GM23248 (cell line): ENCODE results near the gene MLLT6. TPM values are rescaled to one million over a fixed set of nuclear protein-coding genes. Genes with fewer than 3 reads are reported as not detected.

Source experiments
- DNase-seq: peaks from one replicate; pipeline ENCODE4 v3.0.0-alpha.2; 2015
- H2AFZ ChIP-seq: fragments of 200-600 bp; sonication (generic); 2 replicates; pipeline ENCODE4 v1.6.1; 2016; ENCODE audit warnings: antibody characterized with exemption
- H3F3A ChIP-seq: fragments of 200-600 bp; sonication (generic); 2 replicates; pipeline ENCODE4 v1.6.1; 2016; ENCODE audit warnings: mild to moderate bottlenecking, antibody characterized with exemption, mixed run types; ENCODE audit not compliant: insufficient read depth
- H3K27ac ChIP-seq: fragments of 200-600 bp; sonication (generic); 2 replicates; pipeline ENCODE4 v1.5.1; 2016; ENCODE audit warnings: mild to moderate bottlenecking
- H3K27me3 ChIP-seq: fragments of 200-600 bp; sonication (generic); replicated peaks from 2 replicates; pipeline ENCODE4 v1.6.1; 2016; ENCODE audit warnings: mild to moderate bottlenecking; ENCODE audit not compliant: insufficient read depth
- H3K36me3 ChIP-seq: fragments of 200-600 bp; sonication (generic); 2 replicates; pipeline ENCODE4 v1.6.1; 2016; ENCODE audit warnings: low read depth, mild to moderate bottlenecking
- H3K4me1 ChIP-seq: fragments of 200-600 bp; sonication (generic); 2 replicates; pipeline ENCODE4 v1.6.1; 2016; ENCODE audit warnings: mild to moderate bottlenecking; ENCODE audit not compliant: insufficient read depth
- H3K4me2 ChIP-seq: fragments of 200-600 bp; sonication (generic); one replicate; pipeline ENCODE4 v1.6.1; 2016; ENCODE audit warnings: mild to moderate bottlenecking; ENCODE audit not compliant: unreplicated experiment
- H3K4me3 ChIP-seq: fragments of 200-600 bp; sonication (generic); 2 replicates; pipeline ENCODE4 v1.5.1; 2016; ENCODE audit warnings: mild to moderate bottlenecking
- H3K79me2 ChIP-seq: fragments of 200-600 bp; sonication (generic); 2 replicates; pipeline ENCODE4 v1.6.1; 2016; ENCODE audit warnings: mild to moderate bottlenecking; ENCODE audit not compliant: insufficient read depth
- H3K9ac ChIP-seq: fragments of 200-600 bp; sonication (generic); 2 replicates; pipeline ENCODE4 v1.6.1; 2016; ENCODE audit warnings: mild to moderate bottlenecking
- H3K9me2 ChIP-seq: fragments of 200-600 bp; sonication (generic); 2 replicates; pipeline ENCODE4 v1.6.1; 2016; ENCODE audit warnings: mixed run types, mild to moderate bottlenecking, moderate library complexity; ENCODE audit not compliant: insufficient read depth
- H3K9me3 ChIP-seq: fragments of 200-600 bp; sonication (generic); one replicate; pipeline ENCODE4 v1.6.1; 2017; ENCODE audit warnings: low read depth
- H4K20me1 ChIP-seq: fragments of 200-600 bp; sonication (generic); 2 replicates; pipeline ENCODE4 v1.6.0; 2016; ENCODE audit not compliant: insufficient read depth
- EZH2 ChIP-seq: fragments of 200-600 bp; sonication (generic); IDR thresholded peaks from 2 replicates; pipeline ENCODE4 v1.6.1; 2018; ENCODE audit warnings: antibody characterized with exemption, mild to moderate bottlenecking; ENCODE audit not compliant: insufficient read depth, poor library complexity, severe bottlenecking
- EZH2phosphoT487 ChIP-seq: fragments of 200-600 bp; sonication (generic); IDR thresholded peaks from 2 replicates; pipeline ENCODE4 v1.6.1; 2018; ENCODE audit warnings: antibody characterized with exemption, moderate library complexity, mild to moderate bottlenecking, low read depth; ENCODE audit not compliant: insufficient read depth
- WGBS, 2 experiments: methylation state at CpG; one replicate each; pipeline ENCODE4 v1.1.6; 2015 to 2017; ENCODE audit warnings: low lambda C conversion rate in 2 of 2, low coverage in 1 of 2; ENCODE audit errors: missing lambda C conversion rate in 2 of 2; 5-methylcytosine and 5-hydroxymethylcytosine counted together
- in situ Hi-C: fragments of 300-500 bp; cut with MboI; formaldehyde crosslinking; loops from 2 replicates; pipeline ENCODE4 v1.15.0; 2020
- polyA plus RNA-seq: library from polyadenylated mRNA; unstranded; fragments of >200 nt; fragmentation: Nextera tagmentation; extraction: Ambion mirVana; gene quantifications from 2 replicates; pipeline ENCODE4 v1.2.1, GENCODE V29; 2016
- total RNA-seq: library from RNA; depleted of rRNA; stranded (reverse); fragments of >200 nt; shearing (Covaris generic); gene quantifications from 2 replicates; pipeline ENCODE4 v1.2.3, GENCODE V29; 2014

Gene MLLT6
- total and polyA plus RNA-seq, 2 experiments from 2014 or later = 3.1 to 18.9 TPM

GRCh38 chr17:38674014-38674748 is 30.9 kb upstream of the MLLT6 start:
- in situ Hi-C loops = no loop called here
- peak; percentile 68 for TF ChIP-seq EZH2
- no peak for TF ChIP-seq EZH2phosphoT487
- Histone ChIP-seq H3K4me3 (peak overlapping the region; percentile 74), H3K9ac (peak overlapping the region; percentile 74), H4K20me1 (no peaks in the 10 kb centered on the region), H2AFZ (peak overlapping the region; percentile 78), H3K27me3 (peaks cover 11% of the 10 kb centered on the region; the same call in 1 of the 2 replicates), H3K36me3 (no peaks in the 10 kb centered on the region), H3K27ac (no peak overlapping the region), H3F3A (peaks cover 11% of the 10 kb centered on the region; the same call in 1 of the 2 replicates), H3K4me2 (peak overlapping the region; percentile 74), H3K79me2 (no peaks in the 10 kb centered on the region), H3K9me2 (no peaks in the 10 kb centered on the region), H3K4me1 (0 out of 2 replicates have a peak, but pooled peaks cover 3% of the 10 kb centered on the region), H3K9me3 (no peaks in the 10 kb centered on the region)
- DNase-seq = peak; percentile 59
- WGBS, 2 experiments = 1 to 2% methylated on average over 30 to 61 of the region's 85 CpGs

GRCh38 chr17:38674749-38675615 is 30.1 kb upstream of the MLLT6 start, which contains the start of gene EPOP:
EPOP (minus strand) TSS chr17:38674957; CDS start chr17:38674495, 462 bp downstream.
- H3K36me3 ChIP-seq = no peaks in the 10 kb centered on the region
- WGBS, 2 experiments = 5 to 6% methylated on average over 44 to 61 of the region's 80 CpGs
- H4K20me1 ChIP-seq = no peaks in the 10 kb centered on the region
- no peak for TF ChIP-seq EZH2phosphoT487
- no peak for TF ChIP-seq EZH2
- peak within 1 kb of the TSS; percentile 74 for H3K4me3 ChIP-seq
- DNase-seq = peak; percentile 89
- no peaks in the 10 kb centered on the region for H3K9me3 ChIP-seq
- peak within 1 kb of the TSS; percentile 78 for H2AFZ ChIP-seq
- peak within 1 kb of the TSS; percentile 74 for H3K4me2 ChIP-seq
- H3K9me2 ChIP-seq = no peaks in the 10 kb centered on the region
- H3K9ac ChIP-seq = peak within 1 kb of the TSS; percentile 74
- H3K27ac ChIP-seq = no peak within 1 kb of the TSS
- H3F3A ChIP-seq = peaks cover 11% of the 10 kb centered on the region; the same call in 1 of the 2 replicates
- 0 out of 2 replicates have a peak, but pooled peaks cover 4% of the 10 kb centered on the region for H3K27me3 ChIP-seq
- 0 out of 2 replicates have a peak, but pooled peaks cover 3% of the 10 kb centered on the region for H3K4me1 ChIP-seq
- H3K79me2 ChIP-seq = no peaks in the 10 kb centered on the region
- in situ Hi-C loops = no loop called here

GRCh38 chr17:38676706-38677504 is 28.2 kb upstream of the MLLT6 start:
- Histone ChIP-seq H3K9ac (0 out of 2 replicates have a peak overlapping the region, but pooled peaks have one; percentile 22), H3F3A (peaks cover 11% of the 10 kb centered on the region; the same call in 1 of the 2 replicates), H3K4me1 (0 out of 2 replicates have a peak, but pooled peaks cover 3% of the 10 kb centered on the region), H3K9me3 (no peaks in the 10 kb centered on the region), H3K9me2 (no peaks in the 10 kb centered on the region), H2AFZ (peak overlapping the region; percentile 88), H3K79me2 (no peaks in the 10 kb centered on the region), H3K27ac (no peak overlapping the region), H3K27me3 (no peaks in the 10 kb centered on the region), H3K4me3 (no peak overlapping the region), H3K36me3 (no peaks in the 10 kb centered on the region), H4K20me1 (no peaks in the 10 kb centered on the region), H3K4me2 (peak overlapping the region; percentile 64)
- 12 to 13% methylated on average over 9 of the region's 9 CpGs for WGBS, 2 experiments
- peak; percentile 87 for DNase-seq
- in situ Hi-C loops = no loop called here
- TF ChIP-seq EZH2phosphoT487 (no peak), EZH2 (no peak)
